GM18873 (cell line): ENCODE measurements around the gene ADAMTS12.

Experiments used
- ATAC-seq: cut with Tn5 transposase; IDR thresholded peaks from one replicate; pipeline ENCODE4 v1.9.1; 2021; ENCODE audit warnings: mild to moderate bottlenecking, moderate library complexity, moderate number of reproducible peaks; ENCODE audit not compliant: unreplicated experiment, low FRiP score

Gene ADAMTS12

DNA sequence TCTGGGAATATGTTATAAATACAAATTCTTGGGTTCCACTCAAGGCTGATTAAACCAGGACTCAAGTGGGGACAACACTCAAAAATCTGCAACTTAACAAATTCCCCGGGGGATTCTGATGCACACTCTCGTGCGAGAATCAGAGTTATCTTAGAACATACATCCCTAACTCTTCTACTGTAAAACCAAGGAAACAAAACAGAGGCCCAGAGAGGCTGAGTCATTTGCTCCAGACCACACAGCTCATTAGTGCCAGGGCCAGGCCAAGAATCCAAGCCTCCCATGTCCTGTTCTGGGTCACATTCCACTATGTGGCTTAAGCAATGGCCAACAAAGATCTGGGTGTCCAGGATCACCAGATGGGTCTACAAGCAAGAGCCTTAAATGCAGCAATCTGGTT is 166.0 kb downstream of the ADAMTS12 start:
- ATAC-seq: no peak

DNA sequence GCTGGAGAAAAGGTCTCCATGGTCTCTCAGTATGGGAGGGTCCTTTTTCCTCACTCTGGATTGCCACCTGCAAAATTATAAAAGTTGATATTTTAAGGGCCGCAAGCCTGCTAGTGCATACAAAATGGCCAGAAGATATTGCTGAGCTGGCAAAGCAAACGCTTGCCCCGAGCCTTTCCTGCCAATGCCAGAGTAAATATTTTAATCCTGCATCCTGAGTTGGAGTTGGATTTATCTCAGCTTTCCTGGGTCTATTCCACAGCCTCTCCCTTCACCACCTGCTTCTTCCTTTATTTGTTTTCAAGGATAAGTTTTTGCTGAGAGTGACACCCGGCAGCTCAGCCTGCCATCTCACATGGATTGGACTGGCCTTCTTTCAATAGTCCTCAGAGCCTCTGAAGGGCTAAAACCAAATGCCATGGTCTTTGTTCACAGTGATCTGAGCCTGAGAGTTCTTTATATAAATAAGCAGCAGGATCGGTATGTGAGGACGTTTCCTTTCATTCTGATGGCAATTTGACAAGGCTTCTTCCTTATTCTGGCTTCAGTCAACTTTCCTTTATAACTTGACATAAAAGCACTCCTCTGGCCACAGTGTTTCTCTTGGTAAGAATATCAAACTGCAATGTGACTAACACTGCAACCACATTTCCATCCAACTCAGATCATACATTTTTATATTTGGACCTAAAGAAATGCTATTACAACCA is 170.1 kb downstream of the ADAMTS12 start:
- no peak for ATAC-seq

DNA sequence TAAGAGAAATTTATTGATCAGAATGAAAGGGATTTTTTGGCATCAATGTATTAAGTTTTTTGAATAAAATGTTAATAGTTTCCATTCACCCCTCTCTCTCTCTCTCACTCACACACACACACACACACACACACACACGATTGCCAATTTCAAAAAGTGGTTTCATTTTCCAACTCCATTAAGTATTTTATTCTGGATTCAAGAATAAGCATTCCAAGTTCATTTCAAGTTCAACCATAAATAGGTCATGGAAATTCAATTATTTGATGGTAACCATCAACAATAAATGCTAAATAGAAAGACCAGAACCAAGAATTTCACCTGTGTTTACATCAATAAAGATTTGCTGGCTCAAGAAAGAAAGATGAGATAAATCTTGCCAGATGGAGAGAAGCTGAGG is 171.6 kb downstream of the ADAMTS12 start:
- no peak for ATAC-seq

DNA sequence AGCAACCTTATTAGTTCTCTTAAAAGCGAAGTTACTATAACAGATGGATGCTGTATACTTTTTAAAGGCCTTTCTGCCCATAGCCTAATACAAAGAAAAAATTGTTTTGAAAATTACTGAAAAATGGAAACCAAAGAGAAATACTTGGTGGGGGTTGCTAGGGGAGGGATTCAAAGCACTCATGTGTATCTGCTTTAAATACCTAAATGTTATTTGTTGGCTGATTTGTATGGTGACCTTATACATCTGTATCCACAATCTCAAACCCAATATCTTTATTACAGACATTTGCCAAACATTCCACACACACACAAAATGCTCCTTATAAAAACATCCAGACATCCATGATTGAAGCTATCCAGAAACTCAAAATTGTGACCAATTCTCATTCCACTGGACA is 172.0 kb downstream of the ADAMTS12 start:
- no peak for ATAC-seq

DNA sequence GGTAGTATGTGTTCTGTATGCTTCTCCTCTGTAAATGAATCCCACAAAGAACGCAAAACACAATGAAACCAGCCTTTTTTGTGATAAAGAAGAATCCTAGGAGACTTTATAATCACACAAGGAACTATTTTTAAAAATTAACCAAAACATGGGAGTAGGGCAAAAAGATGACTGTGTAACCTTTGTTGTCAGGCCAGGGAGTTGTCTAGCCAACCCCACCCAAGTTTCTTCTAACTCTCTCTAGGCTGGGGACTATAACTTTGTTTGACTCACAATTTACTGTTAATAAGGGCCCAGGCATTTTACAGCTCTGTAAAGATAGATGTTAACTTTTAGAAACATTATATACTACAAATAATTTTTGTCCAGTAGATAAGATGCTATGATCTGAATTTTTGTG is 176.1 kb downstream of the ADAMTS12 start:
- ATAC-seq: no peak

DNA sequence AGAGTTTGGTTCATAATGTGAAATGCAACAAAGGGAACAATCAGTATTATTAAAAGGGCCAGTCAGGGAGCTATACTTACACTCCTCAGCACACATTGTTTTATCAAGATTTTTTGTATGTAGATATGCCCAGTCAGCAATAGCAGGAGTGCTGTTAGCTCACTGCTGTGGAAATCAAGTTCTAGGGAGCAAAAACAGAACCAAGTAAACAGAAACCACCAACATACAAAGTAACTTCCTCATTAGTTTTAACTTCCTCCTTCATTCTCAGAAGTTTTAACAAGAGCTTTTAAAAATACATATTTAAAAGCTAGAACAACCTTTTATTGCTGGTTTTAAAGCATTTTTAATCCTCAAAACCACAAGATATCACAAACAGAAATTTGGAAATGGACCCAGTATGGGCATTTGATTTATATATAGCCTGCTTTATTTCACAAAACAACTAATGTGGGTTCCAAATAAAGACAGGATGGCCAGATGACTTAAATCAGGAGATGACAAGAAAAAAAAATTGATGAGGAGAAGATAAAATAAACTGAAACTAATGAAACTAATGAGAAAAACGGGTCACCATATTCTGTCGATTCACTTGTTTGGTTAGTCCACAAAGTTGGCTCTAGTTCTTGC is 178.5 kb downstream of the ADAMTS12 start:
- ATAC-seq: no peak

DNA sequence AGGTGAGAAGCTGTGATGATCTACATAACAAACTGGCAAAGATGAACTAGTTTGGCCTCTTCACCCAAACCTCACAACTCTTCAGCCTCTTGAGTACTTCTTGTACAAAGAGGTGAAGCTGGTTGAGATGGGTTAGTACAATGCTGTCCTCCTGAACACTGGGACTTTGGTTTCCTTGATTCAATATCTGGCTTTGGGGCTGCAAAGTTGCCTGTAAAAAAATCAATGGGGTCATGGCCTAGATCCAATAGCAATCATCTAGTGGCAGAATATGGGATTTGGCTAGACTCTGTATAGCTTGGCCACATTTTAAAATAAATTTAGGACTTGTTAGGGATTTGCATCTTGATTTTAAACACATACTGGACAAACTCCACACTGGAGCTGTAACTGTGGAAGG is 179.1 kb downstream of the ADAMTS12 start:
- no peak for ATAC-seq

DNA sequence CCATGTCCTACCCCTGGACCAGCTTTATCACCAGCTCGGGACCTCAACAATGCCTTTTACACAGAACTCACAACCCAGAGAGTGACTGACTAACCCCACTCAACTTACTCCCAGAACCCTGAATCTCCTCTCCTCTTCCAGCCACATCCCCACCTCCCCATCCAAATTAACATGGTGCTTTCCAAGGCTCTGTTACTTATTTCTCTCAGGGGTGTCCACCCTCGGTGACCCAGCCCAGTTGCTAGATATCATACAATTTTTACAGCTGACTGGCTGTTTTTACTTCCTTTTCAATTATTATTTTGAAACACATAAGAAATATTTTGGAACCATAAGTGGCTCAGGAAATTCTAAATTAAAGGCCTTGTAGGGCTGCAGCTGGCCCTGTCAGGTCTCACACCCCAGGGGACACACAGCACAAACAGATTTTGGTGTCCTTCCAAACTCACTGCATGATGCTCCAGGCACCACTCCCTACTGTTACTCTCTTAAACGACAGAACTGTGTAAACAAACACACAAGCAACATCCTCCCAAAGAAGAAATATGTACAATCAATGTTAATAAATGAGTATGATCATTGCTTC is 180.6 kb downstream of the ADAMTS12 start:
- ATAC-seq: no peak

DNA sequence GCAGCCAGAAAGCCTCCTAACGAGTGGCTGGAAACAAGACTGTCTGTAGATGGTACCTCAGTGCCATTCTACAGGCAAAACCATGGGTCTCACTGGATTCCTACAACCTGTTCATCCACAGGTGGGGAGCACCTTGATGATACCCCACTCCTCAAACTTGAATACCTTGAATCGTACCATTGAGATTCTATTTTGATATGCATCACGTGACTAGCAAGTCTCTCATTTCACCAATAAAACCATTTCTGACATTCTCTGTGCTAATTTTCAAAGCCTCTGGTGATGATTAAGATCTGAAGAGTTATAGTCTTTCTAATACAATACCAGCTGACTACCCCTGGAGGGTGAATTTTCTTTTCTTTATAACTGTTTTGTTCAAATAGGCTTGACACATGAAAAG is 188.9 kb downstream of the ADAMTS12 start:
- no peak for ATAC-seq

DNA sequence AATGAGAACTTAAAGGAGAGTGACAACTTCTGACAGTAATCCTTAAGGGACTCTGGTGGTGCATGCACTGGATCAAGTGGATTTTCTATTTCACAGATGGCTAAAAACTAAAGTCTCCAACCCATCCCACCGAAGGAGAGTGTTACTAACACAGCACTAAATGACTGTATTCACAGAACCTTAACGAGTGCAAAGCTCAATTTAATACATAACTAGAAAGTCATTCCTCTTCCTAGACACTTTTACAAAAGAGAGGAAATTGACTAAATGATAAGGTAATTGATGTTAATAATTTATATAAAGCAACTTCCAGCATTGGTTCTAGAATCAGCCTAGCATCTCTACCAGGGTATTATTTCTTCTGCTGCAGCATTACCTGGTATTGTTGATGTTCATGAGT is 189.8 kb downstream of the ADAMTS12 start:
- no peak for ATAC-seq

DNA sequence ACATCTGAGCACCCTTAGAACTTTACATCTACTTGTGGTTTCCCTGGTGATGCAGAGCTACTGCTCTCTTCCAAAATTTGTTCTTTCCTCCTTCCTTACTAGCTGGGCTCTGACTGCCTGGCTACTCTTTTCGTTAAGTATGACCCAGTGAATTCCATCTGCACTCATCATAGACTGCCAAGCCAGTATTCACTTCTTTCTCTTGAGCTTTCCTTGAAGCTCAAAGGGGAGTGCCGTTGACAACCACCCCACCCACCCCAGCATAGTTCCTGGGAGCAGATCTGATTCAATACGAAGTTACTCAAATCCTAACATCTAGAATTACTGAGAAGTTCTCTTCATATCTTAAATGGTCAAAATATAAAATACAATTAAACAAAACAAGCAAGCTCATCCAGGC is 190.5 kb downstream of the ADAMTS12 start:
- ATAC-seq: no peak

DNA sequence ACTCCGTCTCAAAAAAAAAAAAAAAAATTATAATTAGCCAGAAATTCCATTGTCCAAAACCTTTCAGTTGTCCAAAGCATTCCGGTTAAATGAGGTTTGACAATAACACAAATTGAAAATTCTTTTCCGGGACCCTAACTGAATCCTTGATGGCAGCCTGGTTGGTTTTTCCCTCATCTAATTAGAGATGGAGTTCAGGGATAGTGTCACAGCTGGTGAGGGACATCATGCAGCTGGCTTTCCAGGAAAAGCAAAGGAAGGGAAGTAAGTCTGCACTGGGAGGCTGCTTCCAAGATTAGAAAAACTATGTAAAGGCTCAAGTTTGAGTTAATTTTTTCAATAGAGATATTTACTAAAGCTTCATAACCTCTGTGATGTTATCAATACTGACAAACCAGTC is 195.4 kb downstream of the ADAMTS12 start:
- no peak for ATAC-seq

DNA sequence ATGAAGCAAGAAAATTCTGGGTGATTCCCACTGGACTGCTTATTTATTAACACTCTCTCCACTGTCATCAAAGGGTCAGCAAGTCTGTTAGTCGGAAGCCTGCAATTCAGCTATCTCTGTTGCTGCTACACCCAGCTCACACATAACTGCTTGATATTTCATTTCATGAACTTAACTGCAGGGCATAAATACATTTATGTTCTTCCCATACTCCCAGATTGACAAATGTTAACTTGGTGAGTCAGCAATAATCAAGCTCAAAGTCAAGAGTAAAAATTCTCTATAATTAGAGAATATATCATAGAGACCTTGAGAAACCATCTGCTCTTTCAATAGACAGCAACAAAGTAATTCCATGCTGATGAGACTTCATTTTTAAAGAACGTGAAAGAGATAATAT is 198.8 kb downstream of the ADAMTS12 start:
- ATAC-seq: no peak

DNA sequence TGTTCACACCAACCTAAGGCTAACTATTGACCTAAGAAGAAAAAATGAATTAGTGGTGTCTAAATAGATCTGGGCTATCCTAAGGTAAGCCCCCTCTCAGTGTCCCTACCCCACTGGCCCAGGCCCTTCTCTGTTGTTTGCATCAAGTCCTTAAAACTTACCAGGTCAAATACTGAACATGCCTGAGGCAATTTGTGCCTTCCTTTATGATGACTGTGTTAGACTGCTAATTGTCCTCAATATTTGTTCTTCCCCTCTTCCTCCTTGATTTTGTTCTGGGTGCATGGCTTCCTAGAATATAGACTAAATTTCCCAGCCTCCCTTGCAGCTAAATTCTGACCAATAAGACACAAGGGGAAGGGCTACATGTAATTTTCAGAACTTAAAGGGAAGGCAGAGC is 199.9 kb downstream of the ADAMTS12 start:
- ATAC-seq: no peak

DNA sequence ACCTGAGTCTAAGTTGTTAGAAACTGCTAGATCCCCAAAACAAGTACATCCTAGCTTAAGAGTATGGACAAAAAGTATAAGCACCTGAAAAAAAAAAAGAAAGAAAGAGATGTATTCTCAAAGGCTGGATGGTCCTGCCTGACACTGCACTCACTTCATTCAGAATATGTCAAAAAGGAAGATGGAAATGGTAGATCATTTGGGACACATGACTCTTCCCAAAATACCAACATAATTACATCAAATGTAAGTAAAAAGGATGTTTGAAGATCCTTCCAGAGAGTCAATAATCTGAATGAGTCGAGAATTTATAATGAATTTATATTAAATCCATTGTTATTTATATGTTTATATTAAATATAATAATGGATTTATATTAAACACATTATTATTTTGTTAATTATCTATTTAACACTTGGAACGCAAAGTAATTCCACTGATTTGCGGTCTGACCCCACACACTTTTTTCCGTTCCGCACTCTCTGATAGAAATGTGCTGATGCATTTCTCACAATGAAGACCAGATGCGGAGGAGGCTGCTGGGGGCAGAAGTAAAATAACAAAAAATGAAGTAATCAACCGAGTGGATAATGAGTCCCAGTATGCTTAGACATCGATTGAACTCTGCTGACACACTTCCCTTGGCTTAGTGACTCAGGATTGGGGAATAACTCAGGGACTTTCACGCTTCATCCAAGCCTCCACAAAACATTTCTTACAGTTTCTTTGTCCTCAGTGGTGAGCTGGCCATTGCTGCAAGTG is 201.2 kb downstream of the ADAMTS12 start:
- ATAC-seq: no peak

DNA sequence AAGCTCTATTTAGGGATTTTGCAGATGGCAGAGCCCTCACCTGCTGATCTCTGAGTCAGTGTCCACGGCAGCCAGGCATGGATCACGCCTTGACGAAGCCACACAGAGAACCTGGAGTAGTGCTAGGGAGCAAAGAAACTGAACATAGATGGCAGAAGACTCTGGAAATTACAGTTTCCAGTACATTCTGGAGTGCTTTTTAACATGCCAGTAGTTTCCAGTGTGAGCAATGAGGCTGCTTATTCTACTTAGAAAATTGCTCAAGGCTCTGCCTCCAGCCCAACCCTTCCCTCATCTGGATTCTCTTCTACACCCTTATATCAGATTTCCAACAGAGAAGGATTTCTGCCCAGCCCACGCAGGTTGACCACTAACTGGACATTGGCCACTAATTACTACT is 203.3 kb downstream of the ADAMTS12 start:
- ATAC-seq: no peak

DNA sequence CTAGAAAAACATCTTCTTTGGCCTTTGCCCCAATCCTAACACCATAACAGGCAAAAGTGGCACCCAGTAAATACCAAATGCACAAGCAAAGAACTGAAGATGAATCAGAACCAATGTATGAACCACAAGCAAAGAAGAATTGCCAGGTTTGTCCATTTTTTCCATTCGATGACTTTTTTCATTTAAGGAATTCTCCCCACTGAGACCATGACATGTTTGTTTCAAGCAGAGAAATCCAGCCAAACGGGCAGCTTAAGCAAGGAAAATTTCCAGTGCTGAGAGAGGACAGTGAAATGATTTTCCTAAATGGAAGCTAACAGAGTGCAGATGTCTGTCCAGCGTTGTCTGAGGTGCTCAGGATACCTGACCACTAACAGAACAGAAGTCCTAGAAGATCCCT is 203.7 kb downstream of the ADAMTS12 start:
- no peak for ATAC-seq

DNA sequence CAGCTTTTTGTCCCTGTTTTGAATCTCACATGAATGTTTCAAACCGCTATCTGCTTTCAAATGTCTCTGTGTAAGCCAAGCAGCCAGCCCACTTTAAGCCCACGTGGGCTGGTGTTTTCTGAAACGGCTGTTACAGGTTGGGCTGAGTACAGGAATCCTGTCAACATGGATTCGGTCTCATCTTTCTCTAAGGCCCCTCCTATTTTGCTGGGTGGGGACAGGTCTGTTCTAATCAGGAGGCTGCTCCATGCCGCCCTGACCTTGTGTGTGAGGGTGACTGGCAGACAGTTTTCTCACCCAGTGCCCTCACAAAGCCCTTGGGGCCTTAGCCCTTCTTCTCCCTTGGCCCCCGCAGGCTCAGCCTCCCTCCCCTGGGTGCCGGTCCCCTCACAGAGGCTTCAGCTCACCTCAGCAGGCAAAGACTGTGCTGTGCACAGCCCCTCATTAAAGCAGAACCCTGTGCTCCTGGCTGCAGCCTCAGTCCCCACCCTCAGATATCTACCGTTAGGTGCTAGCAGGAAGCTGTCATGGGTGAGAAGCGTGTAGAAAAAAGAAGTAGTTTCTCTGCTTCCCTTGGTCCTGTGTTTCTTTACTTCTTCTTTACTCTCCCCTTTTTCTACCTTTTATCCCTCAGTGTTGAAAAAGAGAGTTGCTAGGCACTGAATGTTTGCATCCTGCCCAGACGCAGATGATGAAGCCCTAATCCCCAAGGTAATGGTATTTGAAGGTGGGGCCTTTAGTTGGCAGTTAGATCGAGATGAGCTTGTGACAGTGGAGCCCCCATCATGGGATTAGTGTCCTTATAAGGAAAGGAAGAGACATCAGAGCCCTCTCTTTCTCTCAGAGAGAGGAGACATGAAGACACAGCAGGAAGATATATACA is 205.7 kb downstream of the ADAMTS12 start:
- ATAC-seq: no peak

DNA sequence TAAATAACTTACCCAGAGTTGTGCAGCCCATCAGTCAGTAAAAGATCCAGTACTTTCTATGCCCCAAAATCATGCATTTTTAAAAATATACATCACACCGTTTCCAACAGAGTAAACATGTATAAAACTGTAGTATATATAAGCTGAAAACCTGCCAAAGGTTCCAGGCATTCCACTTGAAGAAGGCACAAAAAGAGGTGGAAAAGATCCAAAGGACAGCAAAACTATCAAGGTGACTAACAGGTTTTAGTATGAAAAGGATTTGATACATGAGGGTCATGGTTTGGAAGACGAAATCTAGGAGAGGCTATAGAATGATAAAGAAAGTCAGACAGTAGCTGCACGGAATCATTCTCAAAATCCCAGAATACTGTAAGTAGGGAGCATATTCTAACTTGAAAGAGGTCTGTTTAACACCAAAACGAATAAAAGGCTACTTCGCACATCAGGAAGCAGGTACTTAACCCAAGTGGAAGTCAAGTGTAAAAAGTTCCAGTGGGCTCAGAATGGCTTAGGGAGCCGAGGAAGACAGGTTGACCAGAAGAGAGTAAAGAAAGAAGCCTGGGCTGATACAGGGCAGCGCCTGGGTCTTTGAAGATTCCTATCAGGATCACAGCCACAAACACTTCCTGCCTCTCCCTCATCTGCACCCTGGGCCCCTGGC is 207.2 kb downstream of the ADAMTS12 start:
- no peak for ATAC-seq

DNA sequence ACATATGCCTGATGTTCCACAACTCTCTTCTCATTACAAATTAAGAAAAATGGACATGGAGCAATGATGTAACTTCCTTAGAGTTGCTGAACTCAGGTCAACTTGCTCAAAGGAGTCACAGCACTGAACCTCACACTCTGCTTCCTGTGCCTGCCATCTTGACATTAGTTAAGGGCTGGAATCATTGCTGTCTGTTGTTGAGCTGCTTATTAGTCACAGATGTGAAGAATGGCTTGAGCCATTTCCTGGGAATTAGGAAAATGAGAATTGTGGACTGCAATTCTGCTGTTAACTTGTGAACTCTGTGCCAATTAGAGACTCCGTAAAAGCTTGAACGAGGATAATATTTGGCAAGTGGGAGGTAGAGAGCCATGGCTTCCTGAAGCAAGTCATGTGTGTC is 212.0 kb downstream of the ADAMTS12 start:
- ATAC-seq: no peak
